Measurements from ENCODE around the gene EIF6. TPM values are rescaled to one million over a fixed set of nuclear protein-coding genes. Genes with fewer than 3 reads are reported as not detected.

EIF6 gene
- total and polyA plus RNA-seq, 2 donors (not counting 3 experiments of a cell fraction or from before 2014, with no cell fraction given): 153 to 286 TPM

- Histone ChIP-seq H4K20me1 (replicated peaks; ENCODE audit: control insufficient read depth, extremely low read depth, insufficient read depth, low read length) (no peaks in the 10 kb centered on the region), H3K79me2 (ENCODE audit: control insufficient read depth, insufficient read depth, low read length) (no peaks in the 10 kb centered on the region), H3K27ac (ENCODE audit: insufficient read depth, low read depth, low read length) (no peak overlapping the region), H3K4me2 (ENCODE audit: insufficient read depth, low read length) (no peak overlapping the region), H2AFZ (ENCODE audit: low read depth, low read length) (no peak overlapping the region), H3K9me3 (replicated peaks; ENCODE audit: control insufficient read depth, insufficient read depth, low read length) (no peaks in the 10 kb centered on the region), H3K9ac (replicated peaks; ENCODE audit: extremely low read depth, insufficient read depth, low read length) (no peak overlapping the region), H3K9me1 (replicated peaks; ENCODE audit: control insufficient read depth, extremely low read depth, insufficient read depth, low read length) (no peaks in the 10 kb centered on the region), H3K4me1 (ENCODE audit: control insufficient read depth, extremely low read depth, insufficient read depth, low read length) (no peaks in the 10 kb centered on the region), H3K4me3 (replicated peaks in 1 of 3; ENCODE audit: insufficient read depth in 1 of 3, low read depth in 1 of 3, low read length in 3 of 3) (no peak overlapping the region), H3K36me3 (ENCODE audit: control insufficient read depth in 2 of 2, extremely low read depth in 1 of 2, insufficient read depth in 2 of 2, low read length in 2 of 2) (no peaks in the 10 kb centered on the region), H3K27me3 (ENCODE audit: control insufficient read depth in 2 of 2, insufficient read depth in 2 of 2, low read length in 2 of 2) (no peaks in the 10 kb centered on the region)
- BruUV-seq (replicated peaks): no TSS peak
- DNase-seq (ENCODE audit: low read depth, low spot score) (no peak), FAIRE-seq (no peak)
- dilution Hi-C loops (cut with MboI; ENCODE audit: extremely low pct_ligation_motif_present, low sequenced_read_pairs) (loop anchor here (25.0 kb wide), 1 partner anchor 433 kb away; the partner anchor contains the start of gene NCOA6), intact Hi-C loops (cut with micrococcal nuclease) (no loop called here)
- TF ChIP-seq POLR2A (IDR thresholded peaks at IDR 0.05; ENCODE audit: low read depth, low read length) (no peak), MYC (IDR thresholded peaks at IDR 0.05; ENCODE audit: low read depth, low read length) (no peak), POLR2AphosphoS5 (IDR thresholded peaks at IDR 0.05; ENCODE audit: insufficient read depth, low read depth, low read length) (no peak), EZH2 (IDR thresholded peaks at IDR 0.05; ENCODE audit: borderline replicate concordance, low read depth, low read length, severe bottlenecking) (no peak), GATA2 (IDR thresholded peaks at IDR 0.05; ENCODE audit: insufficient read depth, insufficient read length, low read depth, low read length) (no peak), CTCF (IDR thresholded peaks at IDR 0.05; ENCODE audit: extremely low read depth in 1 of 2, insufficient read depth in 1 of 2, low read depth in 1 of 2, low read length in 2 of 2) (no peak), FOS (IDR thresholded peaks at IDR 0.05; ENCODE audit: borderline replicate concordance, insufficient read depth, low read length) (no peak)
- ChIA-PET POLR2A (no interaction called here), CTCF (interaction anchor here (1.3 to 11.4 kb wide), 5 partner anchors 43 to 435 kb away, joined by 5 to 177 read pairs (median 7); partner anchors contain the start of genes EDEM2 and GDF5)
Measured at GRCh38 chr20:35270021-35270902, 14.3 kb downstream of the EIF6 start.

All from endothelial cell of umbilical vein (primary cell).